ENCODE data around the gene F9. TPM values are rescaled to one million over a fixed set of nuclear protein-coding genes. Genes with fewer than 3 reads are reported as not detected.

The F9 gene
- total and polyA plus RNA-seq, 2 of the 8 experiments (the other 6 are each of a cell fraction or from before 2014, with no cell fraction given): not detected

GRCh38 chrX:139566981-139567380 lies 36.4 kb downstream of the F9 start (continued):
- TF ChIP-seq KDM4A (IDR thresholded peaks at IDR 0.05; ENCODE audit: low read depth, low read length, severe bottlenecking) (no peak), POU5F1 (IDR thresholded peaks at IDR 0.05; ENCODE audit: low read depth, low read length) (no peak)

Measured in H1 (cell line).